Measurements from ENCODE around the gene PCDH9. TPM values are rescaled to one million over a fixed set of nuclear protein-coding genes. Genes with fewer than 3 reads are reported as not detected.

PCDH9 gene
- total and polyA plus RNA-seq, 10 of the 15 experiments (the other 5 are each of a cell fraction or from before 2014, with no cell fraction given): 0.02 to 2.3 (median 0.05) TPM; not detected in 1

DNA sequence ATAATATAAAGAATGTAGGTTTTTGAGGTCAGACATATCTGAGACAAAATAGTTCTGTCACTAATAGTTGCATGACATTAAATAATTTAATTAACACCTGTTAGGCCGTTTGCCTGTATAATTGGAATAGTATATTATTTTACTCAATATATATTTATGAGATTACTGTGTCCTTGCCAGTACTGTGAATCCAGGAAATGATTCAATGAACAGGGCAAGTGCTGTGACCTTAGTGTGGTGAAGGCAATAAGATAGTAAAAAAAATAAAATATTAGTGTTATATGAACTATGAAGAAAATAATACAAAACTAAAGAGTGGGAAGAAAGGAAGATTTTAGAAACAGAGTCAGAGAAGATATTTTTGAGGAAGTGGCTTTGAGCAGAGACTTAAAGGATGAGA lies 403.7 kb downstream of the PCDH9 start:
- Histone ChIP-seq H3K27me3 (replicated peaks in 1 of 2; ENCODE audit: control insufficient read depth in 2 of 2, insufficient read depth in 2 of 2, low read length in 1 of 2) (no peaks in the 10 kb centered on the region), H3K36me3 (ENCODE audit: control insufficient read depth in 2 of 2, insufficient read depth in 2 of 2, low read length in 1 of 2) (no peaks in the 10 kb centered on the region), H3K4me3 (no peak overlapping the region), H4K20me1 (ENCODE audit: control insufficient read depth, insufficient read depth) (no peaks in the 10 kb centered on the region), H3K9me3 (replicated peaks; ENCODE audit: control insufficient read depth, insufficient read depth, low read length) (no peaks in the 10 kb centered on the region), H2AFZ (ENCODE audit: control insufficient read depth, low read depth, low read length) (no peak overlapping the region), H3K4me1 (ENCODE audit: control insufficient read depth, insufficient read depth, low read length) (no peaks in the 10 kb centered on the region), H3K27ac (ENCODE audit: control insufficient read depth, insufficient read depth) (no peak overlapping the region), H3K9ac (ENCODE audit: control insufficient read depth, insufficient read depth, low read length) (no peak overlapping the region), H3K79me2 (ENCODE audit: control insufficient read depth, insufficient read depth, low read length) (no peaks in the 10 kb centered on the region), H3K4me2 (ENCODE audit: control insufficient read depth, insufficient read depth) (no peak overlapping the region)
- POLR2A ChIA-PET: no interaction called here
- DNase-seq (ENCODE audit: low read depth, low spot score) (no peak), ATAC-seq (no peak), FAIRE-seq (no peak)
- intact Hi-C loops (cut with micrococcal nuclease; ENCODE audit: unreplicated experiment): no loop called here
- CTCF ChIA-PET: no interaction called here
- no TSS peak for BruUV-seq (replicated peaks)
- SMC1A ChIA-PET (ENCODE audit: uncharacterized antibody, unreplicated experiment): interaction anchor here (0.6 kb wide), 1 partner anchor 1759 kb away, joined by 3 read pairs; no protein-coding TSS in a partner anchor
- RAD21 ChIA-PET (ENCODE audit: unreplicated experiment): no interaction called here
- in situ Hi-C loops (cut with MboI): no loop called here
- TF ChIP-seq SP1 (IDR thresholded peaks at IDR 0.05; ENCODE audit: low read depth, low read length) (no peak), ETV6 (conservative IDR thresholded peaks at IDR 0.05 in 1 of 2, IDR thresholded peaks at IDR 0.05 in 1 of 2; ENCODE audit: borderline replicate concordance in 1 of 2, low read depth in 1 of 2) (no peak), IRF4 (IDR thresholded peaks at IDR 0.05; ENCODE audit: low read depth, low read length) (no peak), FOXM1 (IDR thresholded peaks at IDR 0.05; ENCODE audit: low read depth, low read length) (no peak), JUNB (IDR thresholded peaks at IDR 0.05) (no peak), EP300 (IDR thresholded peaks at IDR 0.05; ENCODE audit: borderline replicate concordance in 1 of 2, control insufficient read depth in 1 of 2, low read depth in 2 of 2, low read length in 2 of 2) (no peak)
- TF ChIP-seq, protein P1, sequence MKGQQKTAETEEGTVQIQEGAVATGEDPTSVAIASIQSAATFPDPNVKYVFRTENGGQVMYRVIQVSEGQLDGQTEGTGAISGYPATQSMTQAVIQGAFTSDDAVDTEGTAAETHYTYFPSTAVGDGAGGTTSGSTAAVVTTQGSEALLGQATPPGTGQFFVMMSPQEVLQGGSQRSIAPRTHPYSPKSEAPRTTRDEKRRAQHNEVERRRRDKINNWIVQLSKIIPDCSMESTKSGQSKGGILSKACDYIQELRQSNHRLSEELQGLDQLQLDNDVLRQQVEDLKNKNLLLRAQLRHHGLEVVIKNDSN (IDR thresholded peaks at IDR 0.05; ENCODE audit: borderline replicate concordance, extremely low read length, insufficient read depth, low read depth, low read length): no peak
- WGBS (ENCODE audit: insufficient coverage, insufficient replicate concordance, low lambda C conversion rate, missing lambda C conversion rate): 0% methylated on average over 1 of the region's 1 CpG
